GM18517 (cell line): ENCODE measurements around the gene MEIS2.

ENCODE experiments used
- ATAC-seq: cut with Tn5 transposase; IDR thresholded peaks from one replicate; pipeline ENCODE4 v1.9.1; 2021; ENCODE audit warnings: mild to moderate bottlenecking, moderate library complexity; ENCODE audit not compliant: unreplicated experiment

The MEIS2 gene

GRCh38 chr15:36940219-36940618 lies 160.1 kb downstream of the MEIS2 start:
- no peak for ATAC-seq

- ATAC-seq = no peak
These were observed 161.6 kb downstream of the MEIS2 start for GRCh38 chr15:36938764-36939163.

GRCh38 chr15:36938131-36938530 lies 162.2 kb downstream of the MEIS2 start:
- no peak for ATAC-seq

- no peak for ATAC-seq
These were observed 163.7 kb downstream of the MEIS2 start for GRCh38 chr15:36936613-36937012.

- ATAC-seq = no peak
These were observed 166.9 kb downstream of the MEIS2 start for GRCh38 chr15:36933255-36933990.

- ATAC-seq = no peak
These were observed 168.3 kb downstream of the MEIS2 start for GRCh38 chr15:36932070-36932469.

GRCh38 chr15:36931434-36931833 lies 168.9 kb downstream of the MEIS2 start:
- ATAC-seq = no peak

- no peak for ATAC-seq
These were observed 173.9 kb downstream of the MEIS2 start for GRCh38 chr15:36926427-36926825.

GRCh38 chr15:36925653-36926426 lies 174.5 kb downstream of the MEIS2 start:
- ATAC-seq = no peak

GRCh38 chr15:36925049-36925448 lies 175.3 kb downstream of the MEIS2 start:
- no peak for ATAC-seq

GRCh38 chr15:36924034-36924433 lies 176.3 kb downstream of the MEIS2 start:
- ATAC-seq = no peak

GRCh38 chr15:36921484-36922091 lies 178.8 kb downstream of the MEIS2 start:
- no peak for ATAC-seq

- ATAC-seq = no peak
These were observed 182.7 kb downstream of the MEIS2 start for GRCh38 chr15:36917411-36918267.

GRCh38 chr15:36914960-36915808 lies 185.2 kb downstream of the MEIS2 start:
- no peak for ATAC-seq

GRCh38 chr15:36914466-36914865 lies 185.9 kb downstream of the MEIS2 start:
- no peak for ATAC-seq

GRCh38 chr15:36912311-36912712 lies 188.0 kb downstream of the MEIS2 start:
- no peak for ATAC-seq

GRCh38 chr15:36911322-36911944 lies 188.9 kb downstream of the MEIS2 start:
- ATAC-seq = no peak

- ATAC-seq = no peak
These were observed 191.4 kb downstream of the MEIS2 start for GRCh38 chr15:36908991-36909390.

- ATAC-seq = no peak
These were observed 193.1 kb downstream of the MEIS2 start for GRCh38 chr15:36907295-36907694.

GRCh38 chr15:36905908-36906307 lies 194.4 kb downstream of the MEIS2 start:
- no peak for ATAC-seq
